ENCODE data around the gene SYT4. TPM values are rescaled to one million over a fixed set of nuclear protein-coding genes. Genes with fewer than 3 reads are reported as not detected.

The SYT4 gene
- total RNA-seq, 2 experiments from 2014 or later: not detected

GRCh38 chr18:43265465-43265864 is 11.8 kb downstream of the SYT4 start:
- Mint-ChIP-seq H3K27me3 (no peaks in the 10 kb centered on the region), H3K27ac (no peak overlapping the region), H3K4me1 (ENCODE audit: low read depth) (no peaks in the 10 kb centered on the region), H3K36me3 (ENCODE audit: low read depth) (no peaks in the 10 kb centered on the region), H3K9me3 (peaks cover 2% of the 10 kb centered on the region), H3K4me3 (no peak overlapping the region)
- ChIA-PET POLR2A (no interaction called here), CTCF (no interaction called here)
- TF ChIP-seq, protein P1, sequence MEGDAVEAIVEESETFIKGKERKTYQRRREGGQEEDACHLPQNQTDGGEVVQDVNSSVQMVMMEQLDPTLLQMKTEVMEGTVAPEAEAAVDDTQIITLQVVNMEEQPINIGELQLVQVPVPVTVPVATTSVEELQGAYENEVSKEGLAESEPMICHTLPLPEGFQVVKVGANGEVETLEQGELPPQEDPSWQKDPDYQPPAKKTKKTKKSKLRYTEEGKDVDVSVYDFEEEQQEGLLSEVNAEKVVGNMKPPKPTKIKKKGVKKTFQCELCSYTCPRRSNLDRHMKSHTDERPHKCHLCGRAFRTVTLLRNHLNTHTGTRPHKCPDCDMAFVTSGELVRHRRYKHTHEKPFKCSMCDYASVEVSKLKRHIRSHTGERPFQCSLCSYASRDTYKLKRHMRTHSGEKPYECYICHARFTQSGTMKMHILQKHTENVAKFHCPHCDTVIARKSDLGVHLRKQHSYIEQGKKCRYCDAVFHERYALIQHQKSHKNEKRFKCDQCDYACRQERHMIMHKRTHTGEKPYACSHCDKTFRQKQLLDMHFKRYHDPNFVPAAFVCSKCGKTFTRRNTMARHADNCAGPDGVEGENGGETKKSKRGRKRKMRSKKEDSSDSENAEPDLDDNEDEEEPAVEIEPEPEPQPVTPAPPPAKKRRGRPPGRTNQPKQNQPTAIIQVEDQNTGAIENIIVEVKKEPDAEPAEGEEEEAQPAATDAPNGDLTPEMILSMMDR (IDR thresholded peaks at IDR 0.05): no peak
- ATAC-seq (no peak), DNase-seq (no peak)
- intact Hi-C loops (cut with micrococcal nuclease): no loop called here

DNA sequence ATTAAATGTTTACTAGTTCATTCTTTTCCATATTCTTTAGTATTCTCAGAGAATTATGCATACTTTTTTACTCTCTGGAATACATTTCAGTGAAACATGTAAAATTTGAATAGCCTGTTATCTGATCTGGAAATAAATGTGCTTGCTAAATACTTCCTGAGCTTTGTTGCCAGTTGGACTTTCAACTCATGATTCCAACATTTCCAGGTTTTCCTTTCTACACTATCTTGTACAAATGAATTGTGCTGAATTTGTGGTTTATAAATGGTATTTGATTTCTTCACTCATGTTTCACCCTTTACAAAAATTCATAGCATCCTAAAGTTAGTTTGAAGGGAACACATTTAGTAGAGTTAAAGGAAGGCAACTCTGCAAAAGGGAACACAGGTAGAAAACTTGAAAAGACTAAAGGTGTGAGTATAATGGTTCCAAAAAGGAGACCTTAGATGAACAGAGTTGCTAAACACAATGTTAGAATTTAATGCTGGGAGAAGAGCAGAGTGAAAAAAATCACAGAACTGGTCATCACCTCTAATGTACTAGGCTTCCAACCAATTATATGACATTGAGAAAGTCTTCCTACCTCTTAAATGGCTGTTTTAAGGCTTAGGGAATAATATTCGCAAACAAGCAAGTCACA is 28.6 kb downstream of the SYT4 start:
- Mint-ChIP-seq H3K9me3 (peaks cover 2% of the 10 kb centered on the region), H3K36me3 (ENCODE audit: low read depth) (no peaks in the 10 kb centered on the region), H3K4me3 (no peak overlapping the region), H3K27me3 (no peaks in the 10 kb centered on the region), H3K4me1 (ENCODE audit: low read depth) (no peaks in the 10 kb centered on the region), H3K27ac (no peak overlapping the region)
- DNase-seq: no peak
- ChIA-PET POLR2A (no interaction called here), CTCF (no interaction called here)
- intact Hi-C loops (cut with micrococcal nuclease): no loop called here
- no peak for ATAC-seq
- TF ChIP-seq, protein P1 (IDR thresholded peaks at IDR 0.05): no peak

GRCh38 chr18:43247944-43248343 is 29.3 kb downstream of the SYT4 start:
- intact Hi-C loops (cut with micrococcal nuclease): no loop called here
- Mint-ChIP-seq H3K4me3 (no peak overlapping the region), H3K27ac (no peak overlapping the region), H3K4me1 (ENCODE audit: low read depth) (no peaks in the 10 kb centered on the region), H3K27me3 (no peaks in the 10 kb centered on the region), H3K9me3 (peaks cover 2% of the 10 kb centered on the region), H3K36me3 (ENCODE audit: low read depth) (no peaks in the 10 kb centered on the region)
- ATAC-seq: no peak
- POLR2A ChIA-PET: no interaction called here
- DNase-seq: no peak
- TF ChIP-seq, protein P1 (IDR thresholded peaks at IDR 0.05): no peak
- CTCF ChIA-PET: no interaction called here

GRCh38 chr18:43238429-43238828 is 38.9 kb downstream of the SYT4 start:
- TF ChIP-seq, protein P1 (IDR thresholded peaks at IDR 0.05): no peak

GRCh38 chr18:43236921-43237320 is 40.4 kb downstream of the SYT4 start:
- H3K36me3 Mint-ChIP-seq (ENCODE audit: low read depth): no peaks in the 10 kb centered on the region

More at GRCh38 chr18:43238429-43238828, 38.9 kb downstream of the SYT4 start:
- Mint-ChIP-seq H3K36me3 (ENCODE audit: low read depth) (no peaks in the 10 kb centered on the region), H3K4me1 (ENCODE audit: low read depth) (no peaks in the 10 kb centered on the region), H3K27me3 (no peaks in the 10 kb centered on the region), H3K4me3 (no peak overlapping the region), H3K9me3 (peaks cover 3% of the 10 kb centered on the region), H3K27ac (no peak overlapping the region)
- ChIA-PET CTCF (no interaction called here), POLR2A (no interaction called here)
- DNase-seq (no peak), ATAC-seq (no peak)
- intact Hi-C loops (cut with micrococcal nuclease): no loop called here

More at GRCh38 chr18:43236921-43237320, 40.4 kb downstream of the SYT4 start:
- ChIA-PET POLR2A (no interaction called here), CTCF (no interaction called here)
- Mint-ChIP-seq H3K27me3 (no peaks in the 10 kb centered on the region), H3K9me3 (peaks cover 6% of the 10 kb centered on the region), H3K4me3 (no peak overlapping the region), H3K4me1 (ENCODE audit: low read depth) (no peaks in the 10 kb centered on the region), H3K27ac (no peak overlapping the region)
- TF ChIP-seq, protein P1 (IDR thresholded peaks at IDR 0.05): no peak
- intact Hi-C loops (cut with micrococcal nuclease): no loop called here
- DNase-seq: no peak
- ATAC-seq: no peak
